Stimulated activated CD8-positive, alpha-beta memory T cell treated with anti-CD3 and anti-CD28 coated beads, Interleukin-2, amount 100 ng/mL, for 1 hour (primary cell): ENCODE data around the gene NKX2-3.

Experiments used
- DNase-seq, 2 donors: peaks; one replicate each; pipeline ENCODE4 v3.0.0-alpha.2; 2020; ENCODE audit warnings: low read depth in 2 of 2

The NKX2-3 gene

DNA sequence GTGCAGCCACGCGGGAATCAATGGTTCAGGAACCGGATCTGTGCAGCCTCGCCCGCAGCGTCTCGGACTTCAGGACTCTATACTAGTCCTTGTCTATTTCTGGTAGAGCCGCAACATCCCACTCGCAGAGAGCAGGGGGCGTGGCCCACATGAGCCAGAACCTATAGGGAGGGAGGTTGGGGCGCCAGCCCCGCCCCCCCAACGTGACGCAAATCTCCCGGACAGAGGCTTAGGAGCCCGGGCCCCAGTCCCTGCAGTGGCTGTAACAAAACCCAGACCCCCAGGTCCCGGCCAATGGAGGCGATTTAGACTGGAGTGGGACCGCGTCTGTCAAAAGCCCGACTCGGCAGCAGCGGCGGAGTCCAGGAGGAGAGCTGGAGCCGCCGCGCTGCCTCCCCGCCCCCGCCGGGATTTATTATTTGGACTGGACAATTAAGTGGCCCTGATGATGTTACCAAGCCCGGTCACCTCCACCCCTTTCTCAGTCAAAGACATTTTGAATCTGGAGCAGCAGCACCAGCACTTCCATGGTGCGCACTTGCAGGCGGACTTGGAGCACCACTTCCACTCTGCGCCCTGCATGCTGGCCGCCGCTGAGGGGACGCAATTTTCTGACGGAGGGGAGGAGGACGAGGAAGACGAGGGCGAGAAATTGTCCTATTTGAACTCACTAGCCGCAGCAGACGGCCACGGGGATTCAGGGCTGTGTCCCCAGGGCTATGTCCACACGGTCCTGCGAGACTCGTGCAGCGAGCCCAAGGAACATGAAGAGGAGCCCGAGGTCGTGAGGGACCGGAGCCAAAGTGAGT lies at the start of gene NKX2-3:
Gene NKX2-3 (plus strand): TSS at position 256 of the 809 bp plus-strand sequence. CDS start 190 bp downstream, at position 446.
- DNase-seq: no peak

DNA sequence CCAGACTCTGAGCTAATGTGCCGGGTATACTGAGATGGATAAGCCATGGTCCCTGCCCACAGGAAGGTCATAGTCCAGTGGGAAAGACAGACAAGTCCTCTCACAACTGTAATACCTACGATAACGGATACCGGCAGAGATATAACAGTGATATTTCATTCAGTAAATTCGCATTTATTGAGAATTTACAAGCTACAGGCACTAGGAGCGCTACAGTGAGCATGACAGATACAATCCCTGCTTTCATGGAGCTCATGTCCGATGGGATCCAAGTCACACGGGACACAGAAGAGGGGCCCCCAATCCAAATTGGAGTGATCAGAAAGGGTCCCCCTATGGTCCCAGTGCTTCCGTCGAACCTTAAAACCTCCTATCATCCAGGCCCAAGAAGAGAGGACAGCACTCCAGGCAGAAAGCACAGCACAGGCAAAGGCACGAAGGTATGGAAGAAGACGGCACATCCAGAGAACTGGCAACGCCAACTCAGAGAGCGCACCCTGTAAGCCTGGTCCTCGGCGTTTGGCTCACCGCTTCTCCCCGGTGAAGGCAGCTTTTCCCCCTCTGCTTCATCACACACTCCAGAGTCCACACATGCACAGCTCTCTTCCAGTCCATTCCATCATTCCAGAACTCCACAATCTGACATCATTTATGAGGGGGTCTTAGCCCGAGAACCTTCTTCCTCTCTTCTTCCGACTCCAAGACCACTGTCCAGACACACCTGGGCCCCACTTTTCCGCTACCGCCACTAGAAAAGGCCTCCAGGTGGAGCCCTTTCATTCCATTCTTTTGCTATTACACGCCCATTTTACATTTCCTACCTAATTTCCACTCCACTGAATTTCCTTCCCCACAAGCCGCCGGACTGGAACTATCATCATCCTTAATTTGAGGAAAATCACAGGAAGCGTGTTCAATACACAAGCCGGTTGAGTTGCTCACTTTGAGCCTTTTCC lies 47.8 kb upstream of the NKX2-3 start:
- no peak for DNase-seq

DNA sequence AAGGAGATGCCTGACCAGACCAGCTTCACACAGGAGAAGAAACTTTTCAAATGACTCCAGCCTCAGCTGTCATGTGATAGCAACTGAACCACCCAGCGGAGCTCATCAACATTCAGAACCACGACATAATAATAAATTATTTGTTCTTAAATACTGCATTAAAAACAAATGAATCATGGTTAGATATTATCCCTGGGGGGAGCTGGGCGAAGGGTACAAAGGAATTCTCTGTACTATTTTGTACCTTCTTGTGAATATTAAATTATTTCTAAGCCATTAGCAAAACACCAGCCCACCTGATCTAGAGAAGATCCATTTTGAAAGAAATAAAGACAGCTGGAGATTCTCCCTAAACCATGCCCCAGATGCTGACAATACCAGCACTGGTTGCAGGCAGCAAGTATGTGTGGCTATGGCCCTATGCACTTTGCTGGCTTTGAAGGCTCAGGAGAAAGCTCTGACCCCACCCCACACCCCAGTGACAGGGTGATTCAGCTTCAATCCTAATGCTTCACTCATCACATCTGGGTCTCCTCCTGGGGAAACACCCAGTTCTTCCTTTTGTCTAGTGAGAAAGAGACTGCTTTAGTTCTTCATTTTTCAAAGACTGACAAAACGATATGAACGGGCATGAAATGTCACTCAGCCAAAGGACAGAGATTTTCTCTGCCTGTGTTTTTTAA lies 45.5 kb upstream of the NKX2-3 start:
- no peak for DNase-seq

DNA sequence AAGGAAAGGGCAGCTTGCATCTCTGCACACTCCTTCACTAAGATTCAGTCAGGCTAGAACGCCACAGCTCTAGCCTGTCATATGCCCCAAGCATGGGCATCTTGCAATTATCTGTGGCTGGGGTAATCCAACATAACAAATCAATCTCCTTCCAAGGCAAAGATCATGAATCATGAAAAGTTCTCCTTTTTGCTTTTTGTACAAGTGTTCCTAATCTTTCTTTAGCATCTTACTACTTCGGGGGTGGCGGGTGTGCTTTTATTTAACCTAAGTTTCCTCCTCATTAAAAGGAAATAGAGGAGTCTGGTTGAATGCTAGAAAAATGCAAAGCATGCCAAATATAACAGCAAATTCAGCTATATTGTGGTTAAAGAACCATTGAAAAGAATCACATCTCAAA lies 43.5 kb upstream of the NKX2-3 start:
- DNase-seq: no peak

DNA sequence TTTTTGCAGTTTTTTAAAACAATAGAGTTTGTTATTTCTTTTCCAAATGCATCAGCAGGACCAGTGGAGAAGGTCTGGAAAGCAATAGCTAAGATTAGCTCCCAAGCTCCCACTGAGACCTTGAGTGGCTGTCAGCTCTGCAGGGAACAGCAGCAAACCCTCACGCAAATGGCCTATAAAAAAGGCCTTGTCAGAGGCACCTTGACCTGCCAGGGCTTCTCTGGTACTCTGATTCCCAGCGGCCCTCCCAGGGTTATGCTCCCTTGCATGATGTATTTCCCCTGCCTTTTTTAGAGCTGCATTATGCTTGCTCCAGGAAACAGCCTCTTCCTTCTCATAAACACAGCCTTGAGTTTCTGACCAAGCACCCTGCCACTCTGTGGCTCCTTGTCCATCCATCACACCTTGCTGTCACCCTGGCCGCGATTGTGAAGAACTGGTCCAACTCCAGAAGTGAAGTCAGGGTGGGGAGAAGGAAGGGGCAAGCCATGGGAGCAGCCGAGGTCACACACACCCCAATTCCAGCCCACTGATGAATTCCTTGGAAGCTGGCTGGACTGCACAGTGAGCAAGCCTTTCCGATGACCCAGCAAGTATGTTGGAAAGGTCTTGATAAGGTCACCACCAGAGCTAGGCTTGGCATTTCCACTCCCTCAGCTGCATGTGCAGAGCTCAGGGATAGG lies 35.3 kb upstream of the NKX2-3 start:
- no peak for DNase-seq

DNA sequence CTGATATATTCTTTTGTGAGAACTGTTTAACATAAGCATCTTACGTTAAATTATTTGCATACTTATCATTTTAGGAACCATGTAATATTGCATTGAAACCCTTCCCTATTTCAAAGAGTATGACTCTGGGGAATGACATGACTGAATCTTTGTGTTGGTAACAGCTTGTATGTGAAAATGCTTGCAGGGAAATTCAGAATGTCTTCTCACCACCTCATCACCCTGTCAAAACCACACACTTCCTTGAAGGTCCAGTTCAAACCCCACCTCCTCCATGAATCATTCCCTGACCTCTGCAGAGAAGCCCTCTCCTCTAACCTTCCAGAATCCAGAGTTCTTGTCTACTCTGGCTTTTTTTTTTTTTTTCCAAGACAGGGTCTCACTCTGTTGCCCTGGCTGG lies 26.3 kb upstream of the NKX2-3 start:
- no peak for DNase-seq

DNA sequence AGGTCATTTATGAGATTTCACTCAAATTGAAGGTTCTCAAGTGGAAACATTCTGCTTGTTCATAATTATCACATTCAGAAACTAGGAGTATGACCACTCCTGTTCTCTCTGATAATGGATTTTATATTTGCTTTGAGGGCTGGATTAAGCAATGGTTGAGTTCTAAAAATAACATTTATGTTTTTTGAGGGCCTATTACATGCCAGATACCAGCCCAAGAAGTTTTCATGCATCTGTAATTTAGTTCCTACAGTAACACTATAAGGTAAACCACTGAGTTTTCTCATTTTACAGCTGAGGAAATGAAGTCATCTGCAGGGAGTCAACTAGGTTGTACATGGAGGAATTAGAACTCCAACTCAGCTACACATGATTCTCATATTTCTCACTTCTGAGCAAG lies 25.5 kb upstream of the NKX2-3 start:
- no peak for DNase-seq

DNA sequence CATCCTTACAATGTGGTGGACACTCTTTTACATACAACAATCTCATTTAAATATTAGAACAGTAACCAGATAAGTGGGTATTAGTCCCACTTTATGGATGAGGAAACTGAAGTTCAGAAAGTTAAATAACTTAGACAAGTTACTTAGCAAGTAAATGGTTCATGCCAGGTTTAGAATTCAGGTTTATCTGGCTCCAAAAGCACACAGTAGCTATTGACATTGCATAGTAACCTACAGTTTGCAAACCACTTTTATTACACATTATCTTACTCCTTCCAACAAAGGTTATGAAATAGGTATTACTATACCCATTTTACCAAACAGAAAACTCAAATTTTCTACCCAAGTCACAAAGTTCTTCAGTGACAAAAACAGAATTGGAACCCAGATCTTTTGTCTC lies 19.7 kb upstream of the NKX2-3 start:
- no peak for DNase-seq

DNA sequence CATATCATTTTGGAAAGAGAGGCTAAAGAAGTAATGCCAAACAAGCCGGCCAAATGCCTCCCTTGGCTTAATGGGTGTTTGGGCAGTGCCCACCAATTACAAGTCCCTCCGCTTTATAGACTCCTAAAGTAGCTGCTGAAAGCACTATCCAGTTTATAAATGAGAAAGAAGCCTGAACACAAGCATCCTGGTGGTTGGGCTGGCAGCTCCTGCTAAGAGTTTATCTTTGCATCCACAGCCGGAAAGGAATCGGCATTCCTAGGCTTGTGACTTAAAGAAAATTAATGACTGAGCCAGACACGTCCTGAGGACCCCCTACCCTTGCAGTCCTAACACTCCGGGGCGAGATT lies 13.1 kb upstream of the NKX2-3 start:
- no peak for DNase-seq

DNA sequence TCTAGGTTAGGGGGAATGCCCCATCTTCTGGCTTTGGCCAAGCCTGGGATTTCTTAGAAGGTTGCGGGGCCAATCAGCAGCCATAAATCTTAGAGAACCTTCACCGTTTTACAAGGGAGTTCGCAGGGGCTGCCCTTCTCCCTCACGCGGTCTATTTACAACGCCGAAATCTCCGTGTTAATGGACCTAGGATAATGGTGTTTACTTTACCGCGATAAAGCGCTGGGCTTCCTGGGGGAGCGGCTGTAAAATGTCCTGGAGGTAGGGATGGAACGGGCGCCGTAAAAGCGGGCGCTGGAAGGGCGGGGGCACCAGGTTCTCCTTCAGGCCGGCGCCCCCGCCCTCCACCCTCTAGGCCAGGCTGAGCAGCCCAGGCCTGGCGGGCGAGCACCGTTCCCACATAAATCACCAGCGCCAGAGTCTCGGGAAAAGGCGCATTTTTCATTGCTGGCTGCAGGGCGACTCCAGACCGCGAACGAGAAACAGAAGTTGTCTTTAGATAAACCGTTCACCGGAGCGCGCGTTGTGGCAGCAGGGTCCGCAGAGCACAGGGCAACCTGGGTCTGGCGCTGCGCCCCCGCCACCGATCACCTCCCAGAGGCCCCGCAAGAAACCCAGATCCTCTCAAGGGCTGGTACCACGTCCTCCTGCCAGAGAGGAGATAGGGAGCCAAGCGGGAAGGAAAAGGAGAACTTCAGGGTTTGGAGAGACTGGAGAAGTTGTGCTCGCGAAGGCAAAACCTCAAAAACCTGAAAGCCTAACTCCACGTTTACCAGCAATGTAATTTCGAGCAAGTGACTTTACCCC lies 12.5 kb upstream of the NKX2-3 start:
- no peak for DNase-seq

DNA sequence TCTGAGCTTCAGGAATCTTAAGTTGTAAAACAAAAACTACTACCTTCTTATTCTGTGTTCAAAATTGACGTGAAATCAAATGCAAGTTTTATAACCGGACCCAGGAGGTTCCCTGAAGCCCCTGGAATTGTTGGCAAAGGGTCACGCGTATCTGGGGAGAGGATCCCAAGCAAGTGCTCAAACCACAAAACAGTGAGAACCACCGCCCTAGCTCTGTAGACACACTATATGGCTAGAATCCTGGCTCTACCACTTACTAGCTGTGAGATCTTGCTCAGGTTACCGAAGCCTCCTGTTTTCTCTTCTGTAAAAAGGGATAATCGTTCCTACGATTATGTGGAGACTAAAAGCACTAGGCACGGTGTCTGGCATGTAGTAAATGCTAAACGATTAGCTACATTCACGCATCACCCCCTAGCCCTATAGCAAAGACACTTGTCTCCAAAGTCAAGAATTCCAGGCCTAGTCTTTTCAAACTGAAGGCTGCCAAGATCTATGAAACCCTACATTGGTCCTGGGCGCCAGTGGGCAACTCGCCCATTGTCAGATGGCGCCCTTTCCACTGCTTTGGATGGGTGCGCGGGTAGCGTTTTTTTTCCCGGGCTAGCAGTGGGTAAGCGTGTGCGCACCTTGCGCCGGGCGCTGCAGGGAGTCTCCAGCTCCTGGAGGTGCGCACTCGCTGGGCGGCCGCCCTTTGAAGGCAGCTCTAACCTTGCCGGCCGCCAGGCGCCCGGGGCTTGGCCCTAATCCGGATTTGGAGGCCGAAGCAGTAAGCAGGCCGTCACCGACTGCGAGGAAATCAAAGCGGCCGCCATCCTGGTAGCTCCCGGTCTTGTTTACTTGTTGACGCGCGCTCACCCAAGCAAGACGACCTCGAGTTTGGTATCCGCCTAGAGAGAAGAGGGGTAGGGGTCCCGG lies 11.6 kb upstream of the NKX2-3 start:
- DNase-seq: no peak

DNA sequence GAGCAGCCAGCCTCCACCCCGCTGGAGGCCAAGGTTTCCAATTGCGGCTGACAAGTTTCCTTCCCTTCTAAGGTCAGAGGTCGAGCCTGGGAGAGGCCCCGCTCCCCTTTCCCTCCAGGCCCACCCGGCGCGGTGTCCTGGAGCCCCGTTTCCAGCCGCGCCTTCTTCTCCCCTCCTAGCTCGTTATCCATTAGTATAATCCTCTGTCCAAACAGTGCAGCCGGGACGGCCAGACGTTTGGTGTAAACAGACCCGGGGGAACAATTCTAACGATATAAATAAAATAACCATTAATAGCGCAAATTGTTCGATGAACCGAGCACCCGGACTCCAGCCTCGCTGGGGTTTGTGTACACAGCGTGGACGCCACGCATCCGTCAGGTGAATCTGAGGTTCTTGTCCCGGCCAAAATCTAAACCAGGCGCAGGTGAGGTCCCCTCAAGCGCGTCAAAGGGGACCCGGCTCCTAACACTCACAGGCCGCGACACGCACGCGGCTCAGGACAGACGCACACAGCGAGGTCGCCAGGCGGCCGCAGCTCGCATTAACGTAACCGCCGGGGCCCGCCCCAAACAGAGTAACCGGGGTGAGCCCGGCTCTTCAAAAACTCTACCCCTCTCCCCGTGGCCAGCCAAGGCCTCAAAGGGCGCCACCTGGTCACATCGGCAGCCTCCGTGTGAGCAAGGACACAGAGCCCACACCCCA lies 10.8 kb upstream of the NKX2-3 start:
- no peak for DNase-seq

DNA sequence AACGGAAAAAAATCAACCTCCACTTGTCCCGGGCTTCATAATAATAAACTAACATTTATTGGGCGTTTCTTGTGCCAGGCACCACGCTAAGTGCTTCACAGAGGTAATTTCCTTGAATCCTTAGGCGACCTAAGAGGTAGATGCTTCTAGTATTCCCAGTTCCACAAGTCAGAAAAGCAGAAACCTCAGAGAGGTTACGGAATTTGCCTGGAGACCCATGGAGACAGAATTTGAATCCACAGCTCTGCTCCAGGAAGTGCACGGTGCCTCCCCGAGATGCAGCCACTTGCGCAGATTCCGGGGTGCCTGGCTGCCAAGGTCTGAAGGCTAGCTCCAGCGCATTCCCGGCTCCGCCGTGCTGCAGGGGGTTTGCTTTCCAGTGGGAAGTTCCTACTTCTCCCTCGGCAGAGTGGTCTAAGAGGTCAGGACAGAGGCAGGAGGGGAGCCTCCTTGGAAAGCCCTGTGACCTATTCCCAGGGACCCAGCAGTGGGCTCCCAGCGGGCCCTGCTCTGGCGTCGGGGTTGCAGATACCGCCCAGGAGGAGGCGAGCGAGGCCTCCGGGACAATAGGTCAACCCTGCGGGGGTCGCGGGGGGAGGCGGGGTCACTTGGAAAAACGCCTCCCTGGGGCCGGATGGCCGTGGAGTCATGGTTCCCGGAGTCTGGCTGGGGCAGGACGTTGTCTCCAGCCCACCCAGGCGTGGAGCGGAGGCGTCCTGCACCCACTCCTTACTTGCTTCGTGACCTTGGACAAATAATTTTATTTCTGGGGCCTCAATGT lies 10.1 kb upstream of the NKX2-3 start:
- no peak for DNase-seq

DNA sequence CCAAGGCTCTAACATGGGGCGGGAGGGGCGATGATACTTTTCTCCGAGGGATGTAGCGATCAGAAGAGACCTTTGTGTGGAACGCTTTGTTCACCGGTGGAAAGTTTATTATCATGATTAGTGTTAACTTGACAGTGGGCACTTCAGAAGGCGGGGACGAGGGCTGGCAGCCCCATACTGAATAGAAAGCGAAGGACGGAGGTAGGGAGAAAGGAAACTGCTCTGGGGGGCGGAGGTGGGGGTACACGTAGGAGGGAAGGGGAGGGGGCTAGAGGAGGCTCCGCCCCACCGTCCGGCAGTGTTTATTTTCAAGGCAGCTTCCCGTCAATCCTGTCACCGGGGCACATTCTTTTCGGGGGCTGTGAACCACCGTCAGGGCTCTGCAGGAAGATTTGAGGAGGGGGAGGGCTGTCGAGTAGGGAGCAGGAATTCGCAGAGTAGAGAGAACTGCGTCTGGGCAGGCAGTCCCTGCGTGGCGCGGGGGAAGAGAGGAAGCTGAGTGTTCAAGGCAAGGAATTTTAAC lies 9.4 kb upstream of the NKX2-3 start:
- DNase-seq: no peak

DNA sequence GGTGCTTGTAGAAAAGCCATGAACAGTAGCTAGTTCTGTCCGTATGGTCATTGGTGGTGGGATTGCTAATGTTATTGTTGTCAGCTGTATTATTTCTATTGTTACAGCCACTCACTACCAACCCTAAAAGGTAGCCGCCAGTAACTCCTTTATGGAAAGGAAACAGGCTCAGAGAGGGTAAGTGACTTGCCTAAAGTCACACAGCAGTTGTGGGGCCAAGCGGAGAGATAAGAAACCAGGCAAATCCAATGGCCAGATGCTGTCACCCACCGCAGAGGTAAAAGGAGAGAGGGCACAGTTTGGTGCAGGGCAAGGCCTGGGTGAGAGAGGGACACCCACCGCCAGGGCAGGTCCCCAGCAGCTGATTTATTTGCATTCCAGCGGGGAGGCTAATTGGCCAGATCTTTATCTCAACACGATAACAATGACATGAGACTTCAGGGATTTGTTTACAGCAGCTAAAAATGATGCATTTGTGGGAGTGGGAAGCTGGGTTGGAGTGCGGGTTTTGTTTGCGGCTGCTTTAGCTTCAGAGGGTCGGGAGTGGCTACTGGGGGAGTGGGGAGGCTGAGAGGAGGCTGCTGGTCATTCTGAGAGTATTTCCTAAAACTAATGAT lies 8.6 kb upstream of the NKX2-3 start:
- no peak for DNase-seq

DNA sequence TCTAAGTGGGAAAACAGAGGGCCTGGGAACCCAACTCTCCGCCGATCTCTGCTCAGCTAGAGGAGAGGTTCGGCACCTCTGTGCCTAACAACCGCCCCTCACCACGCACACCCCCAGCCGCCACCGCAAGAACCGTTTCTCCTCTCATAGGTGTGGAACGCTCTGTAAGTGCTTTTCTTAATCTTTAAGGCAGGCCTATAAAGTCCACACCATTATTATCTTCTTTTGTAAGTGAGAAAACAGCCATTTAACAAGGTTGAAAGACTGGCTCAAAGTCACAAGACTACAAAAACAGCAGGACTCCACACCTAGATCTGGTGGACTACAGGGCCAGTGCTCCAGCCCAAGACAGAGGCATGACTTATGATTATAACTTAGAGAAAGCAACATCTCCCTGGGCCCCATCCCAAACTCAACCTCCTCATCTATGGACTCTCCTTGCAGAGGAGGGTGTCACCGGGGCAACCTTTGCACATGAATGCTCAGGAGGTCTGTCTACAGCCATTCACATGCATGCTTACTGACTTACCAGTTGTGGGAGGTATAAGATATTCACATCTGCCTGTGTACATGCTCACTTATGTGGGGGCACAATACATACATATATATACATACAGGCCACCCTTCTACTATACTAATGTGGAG lies 7.9 kb upstream of the NKX2-3 start:
- DNase-seq: no peak

DNA sequence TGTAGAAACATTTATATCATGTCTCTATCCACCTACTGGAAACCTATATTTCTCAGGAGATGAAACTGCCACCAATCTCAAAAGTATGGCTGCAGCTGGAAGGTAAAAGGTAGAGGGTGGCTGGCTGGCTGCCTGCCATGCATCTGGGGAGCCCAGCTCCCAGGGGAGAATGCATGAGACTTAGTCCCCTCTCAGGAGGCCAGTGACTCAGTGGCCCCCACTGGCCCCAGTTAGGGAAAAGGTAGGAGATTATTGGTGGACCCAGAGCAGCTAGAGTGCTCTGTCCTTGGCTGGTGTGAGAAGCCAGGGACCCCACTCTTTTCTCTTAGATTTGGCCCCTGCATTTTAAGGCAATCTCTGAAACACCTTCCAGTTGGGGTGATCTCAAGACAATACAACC lies 6.8 kb upstream of the NKX2-3 start:
- no peak for DNase-seq
